Activated CD4-positive, alpha-beta T cell treated with anti-CD3 and anti-CD28 coated beads for 4 hours (primary cell): ENCODE measurements around the gene GNL1.
"Not testable (repeated sequence)": the region's sequence is repeated elsewhere in the genome, so short reads cannot be mapped to it uniquely, and the experiment has no call there.

Source experiments
- DNase-seq, 2 donors: peaks; one replicate each; pipeline ENCODE4 v3.0.0-alpha.2; 2020

Gene GNL1

GRCh38 chr6:30565772-30566171 is 9.5 kb upstream of the GNL1 start:
- no peak for DNase-seq

- no peak for DNase-seq
These were observed 7.8 kb upstream of the GNL1 start for GRCh38 chr6:30564114-30564513.

DNA sequence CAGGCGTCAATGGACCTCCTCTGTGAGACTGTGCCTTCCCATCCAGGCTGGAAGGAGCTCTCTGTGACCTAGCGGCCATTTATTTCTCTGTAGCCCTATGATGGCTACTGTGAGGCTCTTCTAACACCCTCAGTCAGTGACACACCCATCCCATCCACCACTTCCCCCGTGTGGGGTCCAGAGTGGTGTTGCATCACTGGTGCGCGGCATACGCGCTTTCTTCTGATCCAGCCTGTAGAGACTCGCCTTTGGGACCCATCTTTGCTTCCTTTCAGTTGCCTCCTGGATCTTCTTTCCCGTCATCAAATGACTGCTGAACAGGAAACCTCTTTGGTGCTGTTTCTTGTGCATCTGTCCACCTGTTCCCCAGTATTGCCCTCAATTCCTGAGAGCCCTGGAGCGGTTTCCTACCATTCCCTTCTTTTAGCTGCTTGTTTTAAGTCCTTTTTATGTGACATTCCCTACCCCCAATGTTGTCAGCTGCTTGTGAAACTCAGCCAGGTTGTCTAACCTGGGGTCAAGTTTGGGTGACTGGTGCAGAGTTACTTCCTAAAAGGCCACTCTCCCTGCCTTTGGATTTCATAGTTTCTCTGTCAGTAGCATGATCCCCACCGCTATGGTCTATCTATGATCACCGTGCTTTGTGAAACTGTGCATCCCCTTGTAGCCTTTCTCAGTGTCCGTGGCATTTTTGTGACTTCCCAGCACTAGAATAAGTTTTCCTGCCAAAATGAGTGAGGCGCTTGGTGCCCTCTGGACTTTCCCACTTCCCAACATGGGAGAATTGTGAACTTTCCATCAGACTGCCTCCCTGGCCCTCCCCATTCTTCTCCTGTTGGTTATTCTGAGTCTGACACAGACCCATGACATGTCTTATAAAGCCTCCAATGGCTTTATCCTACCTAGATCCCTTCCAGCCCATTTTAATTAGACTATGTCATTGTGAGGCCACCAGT is 6.5 kb upstream of the GNL1 start:
- DNase-seq = no peak

DNA sequence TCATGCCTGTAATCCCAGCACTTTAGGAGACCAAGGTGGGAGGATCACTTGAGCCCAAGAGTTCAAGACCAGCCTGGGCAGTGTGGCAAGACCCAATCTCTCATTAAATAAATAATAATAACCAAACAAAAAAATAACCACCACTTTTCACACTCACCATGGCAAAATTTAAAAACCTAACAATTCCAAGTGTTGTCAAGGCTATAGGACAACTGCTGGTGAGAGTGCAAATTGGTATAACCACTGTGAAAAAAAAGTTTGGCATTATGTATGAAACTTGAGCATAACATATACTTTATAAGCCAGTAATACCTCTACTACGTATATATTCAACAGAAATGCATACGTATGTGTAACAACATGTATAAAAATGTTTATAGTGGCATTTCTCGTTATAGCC is 4.6 kb upstream of the GNL1 start:
- DNase-seq = no peak

GRCh38 chr6:30557683-30557981 is 1.3 kb upstream of the GNL1 start:
- DNase-seq = peak; percentile 75 to 78

DNA sequence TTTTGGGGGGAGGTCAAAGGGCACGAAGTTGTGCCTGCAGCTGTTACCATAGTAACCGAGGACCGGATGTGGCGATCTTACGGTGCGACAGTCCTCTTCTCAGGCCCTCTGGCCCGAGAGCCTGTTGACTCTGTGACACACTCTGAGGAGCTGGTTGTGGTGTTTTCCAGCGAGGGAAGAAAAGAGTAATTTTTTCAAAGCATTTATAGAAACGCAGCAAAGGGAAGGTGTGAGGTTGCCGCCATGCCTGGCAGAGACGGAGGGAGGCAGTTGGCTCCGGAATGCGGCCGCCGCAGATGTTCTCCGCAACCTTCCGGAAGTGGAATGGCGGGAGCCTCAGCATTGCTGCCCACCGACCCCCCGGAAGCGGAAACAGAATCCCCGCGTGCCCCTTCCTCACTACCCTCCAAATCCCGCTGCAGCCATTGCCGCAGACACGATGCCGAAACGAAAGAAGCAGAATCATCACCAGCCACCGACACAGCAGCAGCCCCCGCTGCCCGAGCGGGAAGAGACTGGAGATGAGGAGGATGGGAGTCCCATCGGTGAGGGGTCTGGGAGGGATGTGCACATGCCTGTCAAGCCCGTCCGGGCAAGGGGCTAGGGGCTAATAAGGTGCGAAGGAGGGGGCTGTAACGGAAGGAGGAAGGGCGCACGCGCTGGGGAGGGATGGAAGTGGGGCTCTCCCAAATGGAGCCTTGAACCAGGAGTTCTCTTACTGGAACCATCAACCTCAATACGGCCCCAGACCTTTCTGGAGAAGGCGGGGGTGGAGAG is 805 bp upstream of the GNL1 start, which contains the start of gene PRR3:
PRR3 (plus strand) TSS at position 390 of the 777 bp plus-strand sequence; CDS start at position 440, 50 bp downstream.
- peak; percentile 63 to 82 for DNase-seq

DNA sequence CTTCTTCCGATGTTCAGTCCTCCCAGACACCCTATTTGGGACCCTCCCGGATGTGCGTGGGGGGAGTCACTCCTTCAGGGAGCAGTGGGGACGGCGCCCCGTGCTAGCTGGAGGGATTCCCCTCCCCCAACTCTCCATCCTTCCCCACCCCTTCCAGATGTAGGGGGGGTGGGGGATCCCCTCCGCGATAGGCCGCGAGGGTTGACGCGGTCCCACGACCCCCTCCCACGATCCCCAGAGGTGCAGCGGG is 548 bp downstream of the GNL1 start:
- no peak for DNase-seq

GRCh38 chr6:30554962-30555815 is 1.1 kb downstream of the GNL1 start:
- DNase-seq = peak in 1 of 2 donors; percentile 11

DNA sequence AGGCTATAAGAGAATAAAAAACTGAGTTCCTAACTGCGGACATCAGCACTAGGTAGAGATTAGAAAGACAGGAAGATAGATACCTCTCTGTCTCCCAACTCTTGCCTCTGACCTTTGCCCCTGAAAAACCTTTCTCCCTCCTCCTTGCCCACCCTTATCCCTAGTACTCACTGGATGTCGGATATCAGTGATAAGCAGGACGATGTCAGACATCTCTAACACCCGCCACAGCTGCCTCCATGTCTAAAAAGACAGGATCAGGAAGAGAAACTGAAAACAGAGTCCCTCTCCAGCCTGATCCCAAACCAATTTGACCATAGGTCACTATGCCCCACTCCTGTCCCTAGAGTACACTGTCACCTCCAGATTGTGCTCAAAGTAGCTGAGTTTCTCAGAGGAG is 1.9 kb downstream of the GNL1 start:
- no peak for DNase-seq

GRCh38 chr6:30548375-30548774 is 7.9 kb downstream of the GNL1 start:
- no peak for DNase-seq

DNA sequence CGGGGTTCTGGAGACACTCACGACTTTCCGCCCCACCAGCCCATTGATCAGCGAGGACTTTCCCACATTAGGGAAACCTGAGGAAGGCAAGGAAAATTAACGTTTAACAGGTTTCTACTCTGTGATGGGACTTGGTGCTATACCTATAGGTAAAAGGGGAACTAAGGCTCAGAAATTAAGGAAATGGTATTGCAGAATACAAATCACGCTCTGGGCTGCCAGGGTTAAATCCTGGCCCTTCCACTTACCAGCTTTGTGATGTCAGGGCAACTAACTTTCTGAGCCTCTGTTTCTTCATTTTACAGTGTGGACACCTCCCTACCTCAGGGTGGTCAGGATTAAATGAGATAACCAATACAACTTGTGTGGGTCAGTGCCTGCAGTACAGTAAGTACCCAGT is 8.8 kb downstream of the GNL1 start:
- DNase-seq = no peak

- peak; percentile 17 to 27 for DNase-seq
These were observed 11.5 kb downstream of the GNL1 start for GRCh38 chr6:30544666-30545272.

- peak; percentile 15 to 24 for DNase-seq
These were observed 12.5 kb downstream of the GNL1 start for GRCh38 chr6:30543821-30544220.

DNA sequence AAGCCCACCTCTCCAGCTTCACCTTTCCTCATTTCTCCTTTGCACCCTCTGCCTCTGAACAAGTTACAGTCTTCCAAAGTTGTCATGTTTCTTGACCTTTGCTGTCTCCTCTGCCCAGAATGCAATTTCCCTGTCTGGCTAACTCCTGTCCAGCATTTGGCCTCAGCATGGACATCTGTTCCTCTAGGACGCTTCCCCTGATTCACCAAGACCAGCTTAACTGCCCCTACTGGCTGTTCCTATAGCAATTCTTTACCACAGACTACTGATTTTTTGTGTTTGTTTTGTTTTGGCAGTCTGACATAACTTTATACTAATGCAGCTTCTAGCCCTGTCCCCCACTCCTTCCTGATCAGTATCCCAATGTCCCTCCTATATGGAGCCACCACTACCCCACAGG is 13.4 kb downstream of the GNL1 start:
- no peak for DNase-seq

- DNase-seq = peak in 1 of 2 donors; percentile 22
These were observed 13.9 kb downstream of the GNL1 start for GRCh38 chr6:30542404-30542725.

DNA sequence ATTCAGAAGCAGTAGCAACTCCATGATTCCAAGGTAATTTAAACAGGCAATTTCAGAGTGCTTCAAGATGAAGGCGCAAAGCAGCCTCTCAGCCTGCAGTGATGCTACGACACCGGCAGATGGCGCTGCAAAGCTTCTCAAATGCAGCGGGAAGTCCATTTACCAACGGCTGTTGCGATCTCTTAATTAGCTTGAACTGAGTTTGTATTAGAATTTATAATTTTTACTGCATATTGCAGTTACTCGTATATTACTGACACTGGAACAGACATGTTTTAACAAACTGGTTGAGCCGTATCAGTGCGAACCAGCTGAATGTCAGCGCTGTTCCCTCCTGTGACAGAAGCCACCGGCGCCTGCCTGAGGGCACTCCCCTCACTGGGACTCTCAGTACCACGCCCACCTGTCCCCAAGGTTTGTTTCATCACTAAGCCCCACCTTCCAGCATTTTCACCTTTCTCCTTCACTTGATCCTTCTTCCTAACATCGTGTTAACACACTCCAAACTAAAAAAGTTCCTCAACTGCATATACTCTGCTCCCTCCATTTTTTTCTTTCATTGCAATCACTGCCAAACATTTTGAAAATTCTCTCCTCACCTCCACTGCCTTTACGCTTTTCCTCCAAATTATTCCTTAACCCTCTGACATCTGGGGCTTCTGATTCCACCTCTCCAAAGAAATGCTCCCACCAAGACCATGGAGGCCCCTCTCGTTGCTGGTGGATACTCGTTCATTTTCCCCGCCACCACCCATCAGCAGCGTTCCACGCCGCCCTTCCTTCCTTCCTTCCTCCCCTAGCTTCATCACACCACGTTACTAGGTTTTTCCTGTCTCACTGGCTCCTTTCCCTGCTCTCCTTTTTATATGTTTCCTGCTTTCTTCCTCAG is 14.5 kb downstream of the GNL1 start:
- peak; percentile 78 to 79 for DNase-seq

DNA sequence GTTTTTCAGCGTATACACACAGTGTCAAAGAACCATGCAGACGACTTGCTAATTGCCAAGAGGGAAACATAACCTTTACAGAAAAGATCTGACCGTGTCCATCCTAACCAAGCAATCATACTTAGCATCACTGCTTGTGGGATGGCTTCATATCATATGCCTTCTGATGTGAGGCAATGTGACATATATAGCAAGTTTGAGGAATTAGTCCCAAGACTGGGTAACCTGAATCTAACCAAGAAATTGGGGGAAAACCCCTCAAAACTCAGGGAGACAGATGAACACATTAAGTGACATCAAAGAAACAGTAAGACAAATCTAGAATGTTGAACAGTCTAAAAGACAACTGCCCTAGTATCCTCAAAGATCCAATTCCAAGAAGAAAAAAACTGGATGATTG is 18.4 kb downstream of the GNL1 start:
- DNase-seq = no peak

DNA sequence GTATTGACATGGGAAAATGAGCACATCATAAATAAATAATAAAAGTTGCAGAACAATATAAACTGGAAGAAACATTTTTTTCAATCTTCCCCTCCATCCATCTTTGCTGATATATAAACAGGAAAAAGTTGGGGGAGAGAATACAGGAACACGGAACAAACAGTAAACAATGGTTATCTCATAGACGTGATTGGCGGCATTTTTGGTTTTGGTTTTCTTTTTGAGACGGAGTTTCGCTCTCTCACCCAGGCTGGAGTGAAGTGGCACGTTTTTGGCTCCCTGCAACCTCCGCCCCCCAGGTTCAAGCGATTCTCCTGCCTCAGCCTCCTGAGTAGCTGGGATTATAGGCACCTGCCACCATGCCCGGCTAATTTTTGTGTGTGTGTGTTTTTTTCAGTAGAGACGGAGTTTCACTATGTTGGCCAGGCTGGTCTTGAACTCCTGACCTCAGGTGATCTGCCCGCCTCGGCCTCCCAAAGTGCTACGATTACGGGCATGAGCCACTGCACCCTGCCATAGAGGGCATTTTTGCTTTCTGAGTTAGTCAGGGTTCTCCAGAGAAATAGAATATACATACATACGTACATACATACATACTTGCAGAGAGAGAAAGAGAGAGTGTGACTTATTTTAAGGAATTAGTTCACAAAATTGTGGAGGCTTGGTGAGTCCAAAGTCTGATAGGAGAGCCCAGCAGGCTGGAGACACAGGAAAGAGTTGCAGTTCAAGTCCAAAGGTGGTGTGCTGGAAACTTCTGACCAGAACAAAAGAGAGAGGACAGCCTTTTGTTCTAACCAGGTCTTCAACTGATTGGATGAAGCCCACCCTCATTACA is 22.6 kb downstream of the GNL1 start:
- DNase-seq = no peak

GRCh38 chr6:30530014-30530413 is 26.3 kb downstream of the GNL1 start:
- DNase-seq = no peak

DNA sequence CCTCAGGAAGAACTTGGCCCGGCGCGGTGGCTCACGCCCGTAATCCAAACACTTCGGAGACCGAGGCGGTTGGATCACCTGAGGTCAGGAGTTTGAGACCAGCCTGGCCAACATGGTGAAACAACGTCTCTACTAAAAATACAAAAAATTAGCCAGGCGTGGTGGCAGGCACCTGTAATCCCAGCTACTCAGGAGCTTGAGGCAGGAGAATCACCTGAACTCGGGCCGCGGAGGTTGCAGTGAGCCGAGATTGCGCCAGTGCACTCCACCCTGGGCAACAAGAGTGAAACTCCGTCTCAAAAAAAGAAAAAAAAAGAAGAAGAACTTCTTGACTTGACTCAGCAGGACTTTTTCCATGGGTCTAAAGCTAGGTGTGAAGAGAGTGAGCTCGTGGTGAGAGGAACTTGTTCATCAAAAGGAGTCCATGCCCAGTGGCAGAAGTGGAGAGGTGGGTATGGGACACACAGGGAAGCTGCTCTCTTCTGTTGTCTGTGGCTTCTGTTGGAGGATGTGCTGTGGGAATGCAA is 26.9 kb downstream of the GNL1 start:
- DNase-seq = peak; percentile 46 to 49

GRCh38 chr6:30526444-30526843 is 29.8 kb downstream of the GNL1 start:
- DNase-seq = not testable (repeated sequence)
